HG03175 (cell line): ENCODE measurements around the gene KHK.

ENCODE experiments used
- ATAC-seq: cut with Tn5 transposase; IDR thresholded peaks from one replicate; pipeline ENCODE4 v1.9.1; 2021; ENCODE audit warnings: mild to moderate bottlenecking, moderate library complexity; ENCODE audit not compliant: unreplicated experiment

The KHK gene

DNA sequence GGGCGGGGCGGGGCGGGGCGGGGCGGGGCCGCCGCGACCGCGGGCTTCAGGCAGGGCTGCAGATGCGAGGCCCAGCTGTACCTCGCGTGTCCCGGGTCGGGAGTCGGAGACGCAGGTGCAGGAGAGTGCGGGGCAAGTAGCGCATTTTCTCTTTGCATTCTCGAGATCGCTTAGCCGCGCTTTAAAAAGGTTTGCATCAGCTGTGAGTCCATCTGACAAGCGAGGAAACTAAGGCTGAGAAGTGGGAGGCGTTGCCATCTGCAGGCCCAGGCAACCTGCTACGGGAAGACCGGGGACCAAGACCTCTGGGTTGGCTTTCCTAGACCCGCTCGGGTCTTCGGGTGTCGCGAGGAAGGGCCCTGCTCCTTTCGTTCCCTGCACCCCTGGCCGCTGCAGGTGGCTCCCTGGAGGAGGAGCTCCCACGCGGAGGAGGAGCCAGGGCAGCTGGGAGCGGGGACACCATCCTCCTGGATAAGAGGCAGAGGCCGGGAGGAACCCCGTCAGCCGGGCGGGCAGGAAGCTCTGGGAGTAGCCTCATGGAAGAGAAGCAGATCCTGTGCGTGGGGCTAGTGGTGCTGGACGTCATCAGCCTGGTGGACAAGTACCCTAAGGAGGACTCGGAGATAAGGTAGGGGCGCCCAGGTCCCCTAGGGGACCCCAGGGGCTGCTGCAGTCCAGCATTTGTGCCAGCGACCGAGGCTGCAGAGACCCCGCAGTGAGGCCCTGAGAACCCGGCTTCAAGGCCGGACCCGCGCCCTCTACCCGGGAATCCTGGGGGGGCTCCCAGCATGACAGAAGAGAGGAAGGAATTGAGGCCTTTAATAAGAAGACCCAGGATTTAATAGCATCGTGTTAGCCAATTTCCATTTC lies at the start of gene KHK:
Gene KHK (plus strand): TSS at position 49 of the 870 bp plus-strand sequence. CDS start 488 bp downstream, at position 537.
- ATAC-seq, result no peak

DNA sequence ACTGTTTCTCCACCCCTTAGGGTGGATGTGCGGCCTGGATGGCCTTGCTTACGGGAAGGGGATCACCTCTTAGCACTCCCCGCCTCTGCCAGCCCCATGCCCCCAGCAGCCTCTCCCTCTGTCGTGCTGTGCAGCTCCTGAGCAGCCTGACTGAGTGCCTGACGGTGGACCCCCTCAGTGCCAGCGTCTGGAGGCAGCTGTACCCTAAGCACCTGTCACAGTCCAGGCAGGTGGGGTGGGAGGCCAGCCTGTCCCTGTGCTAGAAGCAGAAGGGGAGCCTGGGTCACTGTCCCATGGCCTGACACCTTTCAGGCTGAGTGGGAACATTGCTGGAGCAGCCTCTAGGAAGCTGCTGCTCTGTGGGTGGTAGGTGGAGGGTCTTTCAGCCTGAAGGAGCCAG lies 48.6 kb upstream of the KHK start:
- no peak for ATAC-seq

DNA sequence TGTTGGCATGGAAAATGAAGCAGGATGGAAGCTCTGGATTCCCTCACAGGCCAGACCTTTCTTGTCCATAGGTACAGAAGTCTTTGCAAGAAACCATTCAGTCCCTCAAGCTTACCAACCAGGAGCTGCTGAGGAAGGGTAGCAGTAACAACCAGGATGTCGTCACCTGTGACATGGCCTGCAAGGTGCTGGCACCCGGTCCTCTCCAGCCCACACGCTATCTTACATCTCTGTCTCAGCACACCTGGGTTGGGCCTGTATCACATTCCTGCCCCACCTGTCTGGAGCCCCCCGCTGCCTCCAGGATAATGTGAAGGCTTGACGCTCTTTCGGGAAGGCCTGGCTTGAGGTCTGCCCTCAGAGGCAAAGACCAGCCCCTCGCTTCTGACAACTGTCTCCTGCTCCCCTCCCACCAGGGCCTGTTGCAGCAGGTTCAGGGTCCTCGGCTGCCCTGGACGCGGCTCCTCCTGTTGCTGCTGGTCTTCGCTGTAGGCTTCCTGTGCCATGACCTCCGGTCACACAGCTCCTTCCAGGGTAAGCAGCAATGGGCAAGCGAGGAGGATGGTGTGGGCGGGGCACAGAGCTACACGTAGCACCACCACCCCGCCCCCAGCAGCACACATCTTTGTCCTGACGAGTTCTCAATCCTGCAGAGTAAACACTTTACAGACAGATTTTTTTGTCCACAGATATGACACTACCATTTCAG lies 47.8 kb upstream of the KHK start:
- no peak for ATAC-seq

DNA sequence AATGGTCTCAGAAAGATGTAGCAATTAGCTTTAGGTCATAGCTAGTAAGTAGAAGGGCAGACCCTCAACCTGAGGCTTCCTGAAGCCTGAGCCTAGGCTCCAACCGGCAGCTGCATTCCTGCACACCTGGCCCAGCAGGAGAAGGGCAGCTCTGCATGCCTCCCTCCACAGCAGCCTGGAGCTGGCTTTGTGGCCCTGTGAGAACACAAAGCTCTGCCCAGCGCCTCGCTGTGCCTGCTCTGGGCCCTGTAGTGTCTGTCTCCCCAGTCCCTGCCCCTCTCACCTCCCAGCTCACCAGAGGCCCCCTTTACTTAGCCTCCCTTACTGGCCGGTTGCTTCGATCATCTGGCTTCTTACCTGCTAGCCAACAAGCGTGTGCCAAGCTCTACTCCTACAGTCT lies 47.1 kb upstream of the KHK start:
- ATAC-seq, result no peak

DNA sequence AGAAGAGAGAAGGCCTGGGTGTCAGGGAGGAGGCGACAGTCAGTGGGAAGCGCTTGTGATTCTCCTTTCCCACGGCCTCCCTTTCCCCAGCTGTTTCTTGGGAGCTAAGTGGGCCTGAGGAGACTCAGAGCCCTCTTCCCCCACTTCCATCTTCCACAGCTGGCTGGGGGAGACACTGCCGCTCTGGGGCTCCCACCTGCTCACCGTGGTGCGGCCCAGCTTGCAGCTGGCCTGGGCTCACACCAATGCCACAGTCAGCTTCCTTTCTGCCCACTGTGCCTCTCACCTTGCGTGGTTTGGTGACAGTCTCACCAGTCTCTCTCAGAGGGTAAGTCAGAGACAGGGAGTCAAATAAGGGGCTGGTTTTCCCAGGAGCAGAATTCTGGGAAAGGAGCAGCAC lies 46.7 kb upstream of the KHK start:
- ATAC-seq, result no peak

DNA sequence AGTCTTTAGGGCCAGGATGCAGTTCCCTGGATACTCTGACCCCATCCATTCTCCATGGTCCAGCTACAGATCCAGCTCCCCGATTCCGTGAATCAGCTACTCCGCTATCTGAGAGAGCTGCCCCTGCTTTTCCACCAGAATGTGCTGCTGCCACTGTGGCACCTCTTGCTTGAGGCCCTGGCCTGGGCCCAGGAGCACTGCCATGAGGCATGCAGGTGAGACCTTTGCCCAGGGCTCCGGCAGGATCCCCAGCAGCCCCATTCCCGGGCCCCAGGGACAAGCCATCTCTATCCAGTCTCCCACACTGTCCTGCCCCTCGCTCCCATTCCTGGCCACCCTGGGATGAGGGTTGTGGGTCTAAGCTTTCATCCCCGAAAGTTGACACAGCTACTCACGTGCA lies 46.3 kb upstream of the KHK start:
- ATAC-seq, result no peak

DNA sequence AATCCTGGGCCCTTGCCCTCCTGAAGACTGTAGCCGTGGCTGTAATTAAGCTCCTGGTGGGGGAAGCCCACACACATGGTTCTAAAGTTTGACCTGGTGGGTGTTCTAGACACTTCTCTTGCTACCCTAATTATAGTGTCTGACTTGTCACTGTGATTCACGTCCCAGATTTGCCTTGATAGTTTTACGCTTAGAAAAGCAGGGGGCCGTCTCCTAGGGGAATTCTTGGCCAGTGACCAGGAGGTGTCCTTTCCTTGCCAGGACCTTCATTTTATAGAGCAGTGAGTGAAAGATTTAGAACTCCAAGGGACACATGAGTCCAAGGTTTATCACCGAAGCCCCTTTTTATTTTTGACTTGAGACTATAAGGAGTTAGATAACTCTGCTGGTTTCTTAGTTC lies 44.8 kb upstream of the KHK start:
- no peak for ATAC-seq

DNA sequence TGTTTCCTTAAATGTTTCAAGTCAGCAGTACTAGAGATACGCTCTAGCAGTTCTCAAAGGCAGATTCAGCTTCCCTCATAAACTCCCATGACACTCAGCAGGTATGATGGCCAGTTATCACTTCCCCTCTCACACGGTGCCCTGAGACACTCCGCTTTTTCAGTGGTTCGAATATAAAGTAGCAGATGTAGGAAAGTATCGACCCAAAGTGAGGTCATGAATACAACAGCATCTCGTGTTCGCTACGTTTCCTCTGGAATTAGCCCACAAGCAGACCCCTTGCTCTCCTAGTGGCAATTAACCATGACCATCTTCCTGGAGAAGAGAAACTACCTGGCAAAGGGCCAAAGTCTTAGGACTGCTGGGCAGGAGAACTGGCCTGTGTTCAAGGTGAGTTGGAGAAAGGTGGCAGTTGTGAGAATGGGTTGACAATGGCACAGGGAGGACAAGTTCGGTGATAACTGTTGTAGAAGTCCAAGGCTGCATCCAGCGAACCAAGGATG lies 44.4 kb upstream of the KHK start:
- no peak for ATAC-seq

DNA sequence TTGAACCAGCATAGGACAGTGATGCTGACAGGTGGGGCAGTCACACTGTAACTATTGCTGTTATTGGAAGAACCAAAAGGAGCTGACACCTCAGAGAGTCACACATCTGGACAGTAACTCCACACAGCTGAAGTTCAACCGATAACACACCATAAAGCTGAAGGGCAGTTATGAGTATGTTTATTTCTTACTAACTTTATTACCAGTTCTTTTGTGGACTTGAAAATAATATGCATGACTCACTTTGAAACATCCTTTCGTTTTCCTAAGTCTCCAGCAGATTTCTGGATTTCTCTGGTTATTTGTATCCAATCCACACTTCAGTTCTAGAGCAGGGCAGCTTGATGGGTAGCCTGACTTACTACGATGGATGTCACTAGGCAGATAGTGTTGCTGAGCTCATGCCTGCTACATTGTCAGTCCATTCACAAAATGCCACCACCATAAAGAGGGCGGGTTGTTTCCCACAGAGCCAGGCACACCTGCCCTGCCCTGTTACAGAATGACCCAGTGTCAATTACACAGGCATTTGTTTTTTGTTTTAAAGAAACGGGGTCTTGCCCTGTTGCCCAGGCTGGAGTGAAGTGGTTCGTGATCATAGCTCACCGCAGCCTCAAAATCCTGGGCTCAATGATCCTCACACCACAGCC lies 43.5 kb upstream of the KHK start:
- no peak for ATAC-seq

DNA sequence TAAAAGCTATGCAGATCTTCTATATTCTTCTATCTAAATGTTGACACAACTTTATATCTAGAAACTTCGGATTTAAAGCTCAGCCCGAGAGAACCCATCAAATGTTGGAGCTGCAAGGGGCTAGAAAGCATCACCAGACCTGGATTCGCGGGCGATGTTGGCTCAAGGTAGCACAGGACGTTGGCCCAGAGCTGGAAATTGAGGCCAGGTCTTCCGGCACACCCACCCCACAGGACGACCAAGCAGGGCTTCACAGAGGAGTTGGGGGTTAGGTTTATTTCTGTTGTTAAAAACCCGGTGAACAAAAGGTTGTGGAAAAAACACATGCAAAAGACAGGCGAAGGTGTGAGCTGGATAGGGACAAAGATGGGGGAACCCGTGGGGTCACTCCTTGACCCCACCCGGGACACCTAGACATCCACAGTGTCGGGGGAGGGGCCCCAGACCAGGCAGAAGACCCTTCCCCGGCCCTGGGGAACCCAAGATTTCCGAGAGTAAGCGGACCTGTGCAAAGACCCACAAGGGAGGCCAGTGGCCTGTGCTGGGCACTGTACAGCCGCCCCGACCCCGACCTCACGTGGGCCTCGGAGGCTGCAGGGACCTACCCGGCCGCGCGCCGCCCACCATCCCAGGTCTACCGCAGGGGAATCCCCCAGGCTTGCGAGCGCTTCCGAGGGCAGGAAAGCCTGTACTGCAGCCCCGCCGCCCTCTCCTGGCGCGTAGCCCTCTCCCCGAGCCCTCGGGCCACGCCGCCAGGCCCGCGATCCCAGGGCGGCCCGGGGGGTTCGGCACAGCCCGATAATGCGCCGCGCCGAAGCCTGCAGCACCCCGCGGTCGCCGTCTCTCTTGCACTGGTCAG lies 36.9 kb upstream of the KHK start:
- ATAC-seq, result peak; percentile 6

DNA sequence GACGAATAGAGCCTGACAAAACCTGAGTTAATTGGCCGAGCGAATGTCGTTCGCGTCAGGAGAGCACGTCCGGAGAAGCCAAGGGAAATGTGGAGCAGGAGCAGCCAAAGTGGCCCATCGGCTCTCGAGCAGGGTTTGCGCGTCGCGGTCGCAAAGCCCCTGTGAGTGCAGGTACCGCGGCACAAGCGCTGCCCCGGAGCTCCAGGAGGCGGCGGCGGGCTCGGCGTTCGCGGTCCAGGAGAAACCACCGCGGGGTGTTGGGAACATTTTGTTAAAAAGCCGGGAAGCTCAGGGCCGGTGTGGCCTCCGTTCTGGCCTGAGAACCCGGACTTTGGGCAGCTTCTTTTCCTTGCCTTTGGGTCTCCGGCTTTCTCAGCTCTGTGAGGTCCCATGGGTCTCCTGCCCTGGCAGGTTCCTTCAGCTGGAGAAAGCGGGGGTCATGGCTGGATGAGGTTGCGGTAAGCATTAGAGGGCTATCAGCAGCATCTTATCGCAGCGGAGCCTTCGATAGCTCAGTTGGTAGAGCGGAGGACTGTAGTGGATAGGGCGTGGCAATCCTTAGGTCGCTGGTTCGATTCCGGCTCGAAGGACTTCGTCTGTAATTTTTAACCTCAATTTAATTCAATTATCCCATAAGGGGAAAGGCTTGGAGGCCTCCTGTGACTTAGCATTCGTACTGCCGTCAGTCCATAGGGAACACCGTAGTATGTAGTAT lies 36.1 kb upstream of the KHK start:
- ATAC-seq, result peak; percentile 59

DNA sequence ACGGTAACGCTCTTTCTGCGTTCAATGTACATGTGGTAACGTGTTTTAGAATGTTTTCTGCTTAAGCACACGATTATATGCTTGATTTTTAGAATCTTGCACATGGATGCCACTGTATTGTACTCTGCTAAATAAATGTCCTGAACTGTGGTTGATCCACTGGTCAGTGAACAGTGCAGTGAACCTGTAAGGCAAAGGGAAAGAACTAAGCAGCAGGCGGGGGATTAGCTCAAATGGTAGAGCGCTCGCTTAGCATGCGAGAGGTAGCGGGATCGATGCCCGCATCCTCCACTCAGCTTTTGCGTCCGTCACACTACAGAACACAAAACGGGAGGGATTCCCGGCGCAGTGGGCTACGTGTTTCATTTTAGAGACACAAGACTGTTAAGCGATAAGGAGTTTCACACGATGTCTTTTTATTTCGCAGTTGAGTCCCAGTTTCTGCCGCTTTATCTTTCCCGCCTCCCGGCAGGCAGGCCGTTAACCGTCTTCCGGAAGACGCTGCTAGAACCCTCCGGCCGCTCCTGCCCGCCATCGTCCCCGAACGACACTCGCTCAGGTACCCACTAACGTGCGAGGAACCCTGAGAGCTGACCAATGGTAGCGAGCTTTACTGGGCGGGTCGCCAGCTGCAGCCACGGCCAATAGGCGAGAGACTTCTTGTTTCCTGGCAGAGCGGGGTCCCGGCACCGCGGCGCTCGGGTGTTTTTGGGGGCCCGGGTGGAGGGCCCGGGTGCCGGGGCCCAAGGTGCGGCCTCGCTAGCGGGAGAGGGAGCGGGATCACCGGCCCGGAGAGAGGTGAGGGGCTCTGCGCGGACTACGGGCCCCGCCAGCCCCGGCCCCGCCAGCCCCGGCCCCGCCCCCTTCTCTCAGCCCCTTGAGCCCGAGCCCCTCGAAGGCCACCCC lies 35.3 kb upstream of the KHK start, which contains the start of gene AGBL5:
Gene AGBL5 (plus strand): TSS at position 673 of the 906 bp plus-strand sequence. CDS start 1,291 bp downstream, outside the sequence.
- ATAC-seq, result peak; percentile 73

DNA sequence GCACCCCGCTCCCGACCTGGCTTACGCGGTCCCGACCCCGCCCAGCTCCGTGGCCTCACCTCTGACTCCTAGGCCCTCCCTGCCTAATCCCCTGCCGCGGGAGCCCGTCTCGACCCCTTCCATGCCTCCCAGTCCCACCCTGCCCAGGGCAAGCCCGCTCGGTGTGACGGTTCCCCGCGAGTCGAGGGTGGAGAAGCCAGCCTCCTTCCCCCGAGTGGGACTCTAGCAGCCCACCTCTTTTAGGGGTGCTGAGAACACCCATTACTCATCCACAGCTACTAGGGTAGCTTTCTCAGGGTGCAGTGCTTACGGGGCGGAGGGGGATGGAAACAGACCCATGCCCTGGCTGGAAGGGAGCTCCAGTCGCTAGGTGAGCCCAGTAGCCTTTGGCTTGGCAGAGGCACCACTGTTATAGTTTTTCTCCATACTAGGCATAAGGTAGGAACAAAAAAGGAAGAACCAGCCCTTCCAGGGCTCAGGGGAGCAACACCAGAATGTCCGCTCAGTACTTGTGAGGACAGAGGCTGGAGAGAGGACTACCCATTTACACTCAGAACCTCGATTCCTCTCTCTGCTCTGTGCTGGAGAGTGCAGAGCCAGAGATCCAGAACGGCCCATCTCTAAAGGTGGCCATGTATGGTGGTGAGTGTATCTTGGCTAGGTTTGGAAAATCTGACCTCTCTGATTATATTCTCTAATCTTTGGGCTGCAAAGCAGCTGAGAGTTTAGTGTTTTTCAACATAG lies 34.5 kb upstream of the KHK start:
- no peak for ATAC-seq

DNA sequence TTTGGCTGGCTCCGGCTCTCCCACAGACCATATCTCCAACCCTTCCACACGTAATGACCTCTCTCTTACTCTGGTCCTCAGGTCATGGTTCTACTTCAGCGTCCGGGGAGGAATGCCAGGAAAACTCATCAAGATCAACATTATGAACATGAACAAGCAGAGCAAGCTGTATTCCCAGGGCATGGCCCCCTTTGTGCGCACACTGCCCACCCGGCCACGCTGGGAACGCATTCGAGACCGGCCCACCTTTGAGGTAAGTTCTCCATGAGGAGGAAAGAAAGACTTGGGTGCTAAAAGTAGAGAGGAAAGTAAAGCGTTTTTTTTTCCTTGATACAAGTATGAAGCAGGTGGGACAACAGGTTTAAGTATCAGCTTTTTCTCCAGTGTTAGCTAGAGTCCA lies 33.3 kb upstream of the KHK start:
- no peak for ATAC-seq

DNA sequence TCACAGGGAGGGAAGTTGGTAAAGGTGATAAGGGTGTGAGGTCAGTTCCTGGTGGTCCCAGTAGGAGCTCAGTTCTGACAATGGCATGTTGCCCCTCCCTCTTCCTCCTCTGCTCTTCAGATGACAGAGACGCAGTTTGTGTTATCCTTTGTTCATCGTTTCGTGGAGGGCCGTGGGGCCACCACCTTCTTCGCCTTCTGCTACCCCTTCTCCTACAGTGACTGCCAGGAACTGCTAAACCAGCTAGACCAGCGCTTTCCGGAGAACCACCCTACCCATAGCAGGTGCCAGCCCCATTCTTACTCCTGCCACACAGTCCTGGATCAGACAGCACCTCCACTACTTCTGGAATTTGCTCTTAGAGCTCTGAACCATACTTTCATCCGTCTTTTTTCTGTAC lies 32.8 kb upstream of the KHK start:
- no peak for ATAC-seq

DNA sequence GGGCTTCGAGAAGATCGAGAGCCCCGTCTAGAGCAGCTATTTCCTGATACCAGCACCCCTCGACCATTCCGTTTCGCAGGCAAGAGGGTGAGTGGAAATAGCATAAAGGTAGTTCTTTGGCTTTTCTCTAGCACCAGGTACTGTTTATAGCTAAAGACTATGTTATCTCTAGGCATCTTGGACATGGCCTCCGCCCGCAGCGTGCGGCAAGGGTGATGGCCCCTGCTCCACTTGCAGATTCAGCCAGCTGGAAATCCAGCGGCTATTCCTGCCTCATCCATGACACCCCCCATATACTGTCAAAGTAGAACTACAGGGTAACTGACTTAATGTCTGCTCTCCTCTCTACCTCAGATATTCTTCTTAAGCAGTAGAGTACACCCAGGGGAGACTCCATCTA lies 31.9 kb upstream of the KHK start:
- ATAC-seq, result no peak

DNA sequence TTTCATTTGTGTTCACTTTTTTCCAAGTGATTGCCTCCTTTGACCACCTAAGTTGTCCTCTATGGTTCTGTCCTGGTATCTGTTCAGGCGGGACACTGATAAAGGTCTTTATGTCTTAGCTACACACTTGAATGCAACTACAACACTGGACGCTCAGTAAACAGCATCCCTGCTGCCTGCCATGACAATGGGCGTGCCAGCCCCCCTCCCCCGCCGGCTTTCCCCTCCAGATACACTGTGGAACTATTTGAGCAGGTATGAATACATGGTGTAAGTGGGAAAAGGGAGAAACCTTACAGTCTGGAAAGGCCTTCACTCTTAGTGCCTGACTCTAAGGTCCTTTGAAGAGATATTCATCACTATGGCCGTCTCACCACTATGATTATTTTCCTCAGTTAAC lies 29.4 kb upstream of the KHK start:
- no peak for ATAC-seq

DNA sequence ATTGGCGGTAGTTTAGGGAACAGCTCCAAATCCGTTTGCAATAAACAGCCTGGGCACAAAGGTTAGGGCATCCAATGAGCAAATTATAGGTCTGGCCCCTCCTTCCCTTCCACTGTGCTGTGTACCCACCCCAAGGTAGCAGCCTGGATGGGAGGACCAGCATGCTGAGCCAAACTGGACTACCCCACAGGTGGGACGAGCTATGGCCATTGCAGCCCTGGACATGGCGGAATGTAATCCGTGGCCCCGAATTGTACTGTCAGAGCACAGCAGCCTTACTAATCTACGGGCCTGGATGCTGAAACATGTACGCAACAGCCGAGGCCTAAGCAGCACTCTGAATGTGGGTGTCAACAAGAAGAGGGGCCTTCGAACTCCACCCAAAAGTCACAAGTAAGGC lies 28.4 kb upstream of the KHK start:
- no peak for ATAC-seq
